Measurements from ENCODE around the gene ZBTB45.

DNA sequence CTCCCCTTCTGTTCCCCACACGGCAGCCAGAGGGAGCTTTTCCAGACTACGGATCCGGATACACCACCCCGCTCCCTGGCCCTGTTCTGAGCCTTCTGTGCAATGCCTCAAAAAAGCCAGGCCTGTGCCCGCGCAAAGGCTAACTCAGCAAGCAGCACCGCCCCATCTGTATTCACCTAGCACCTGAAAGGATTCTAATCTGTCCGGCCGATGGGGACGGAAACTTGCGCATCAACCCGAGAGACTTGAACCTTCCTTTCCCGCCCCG, 589 bp downstream of the ZBTB45 start:
- TF ChIP-seq, protein P1, sequence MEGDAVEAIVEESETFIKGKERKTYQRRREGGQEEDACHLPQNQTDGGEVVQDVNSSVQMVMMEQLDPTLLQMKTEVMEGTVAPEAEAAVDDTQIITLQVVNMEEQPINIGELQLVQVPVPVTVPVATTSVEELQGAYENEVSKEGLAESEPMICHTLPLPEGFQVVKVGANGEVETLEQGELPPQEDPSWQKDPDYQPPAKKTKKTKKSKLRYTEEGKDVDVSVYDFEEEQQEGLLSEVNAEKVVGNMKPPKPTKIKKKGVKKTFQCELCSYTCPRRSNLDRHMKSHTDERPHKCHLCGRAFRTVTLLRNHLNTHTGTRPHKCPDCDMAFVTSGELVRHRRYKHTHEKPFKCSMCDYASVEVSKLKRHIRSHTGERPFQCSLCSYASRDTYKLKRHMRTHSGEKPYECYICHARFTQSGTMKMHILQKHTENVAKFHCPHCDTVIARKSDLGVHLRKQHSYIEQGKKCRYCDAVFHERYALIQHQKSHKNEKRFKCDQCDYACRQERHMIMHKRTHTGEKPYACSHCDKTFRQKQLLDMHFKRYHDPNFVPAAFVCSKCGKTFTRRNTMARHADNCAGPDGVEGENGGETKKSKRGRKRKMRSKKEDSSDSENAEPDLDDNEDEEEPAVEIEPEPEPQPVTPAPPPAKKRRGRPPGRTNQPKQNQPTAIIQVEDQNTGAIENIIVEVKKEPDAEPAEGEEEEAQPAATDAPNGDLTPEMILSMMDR (conservative IDR thresholded peaks at IDR 0.05; ENCODE audit: low read length): no peak
- no peak for TF ChIP-seq EZH2phosphoT487 (IDR thresholded peaks at IDR 0.05; ENCODE audit: borderline replicate concordance, low read depth, low read length)
